ENCODE results near the gene P2RY6. TPM values are rescaled to one million over a fixed set of nuclear protein-coding genes. Genes with fewer than 3 reads are reported as not detected.

The P2RY6 gene
- total RNA-seq, 2 experiments from 2014 or later: not detected

DNA sequence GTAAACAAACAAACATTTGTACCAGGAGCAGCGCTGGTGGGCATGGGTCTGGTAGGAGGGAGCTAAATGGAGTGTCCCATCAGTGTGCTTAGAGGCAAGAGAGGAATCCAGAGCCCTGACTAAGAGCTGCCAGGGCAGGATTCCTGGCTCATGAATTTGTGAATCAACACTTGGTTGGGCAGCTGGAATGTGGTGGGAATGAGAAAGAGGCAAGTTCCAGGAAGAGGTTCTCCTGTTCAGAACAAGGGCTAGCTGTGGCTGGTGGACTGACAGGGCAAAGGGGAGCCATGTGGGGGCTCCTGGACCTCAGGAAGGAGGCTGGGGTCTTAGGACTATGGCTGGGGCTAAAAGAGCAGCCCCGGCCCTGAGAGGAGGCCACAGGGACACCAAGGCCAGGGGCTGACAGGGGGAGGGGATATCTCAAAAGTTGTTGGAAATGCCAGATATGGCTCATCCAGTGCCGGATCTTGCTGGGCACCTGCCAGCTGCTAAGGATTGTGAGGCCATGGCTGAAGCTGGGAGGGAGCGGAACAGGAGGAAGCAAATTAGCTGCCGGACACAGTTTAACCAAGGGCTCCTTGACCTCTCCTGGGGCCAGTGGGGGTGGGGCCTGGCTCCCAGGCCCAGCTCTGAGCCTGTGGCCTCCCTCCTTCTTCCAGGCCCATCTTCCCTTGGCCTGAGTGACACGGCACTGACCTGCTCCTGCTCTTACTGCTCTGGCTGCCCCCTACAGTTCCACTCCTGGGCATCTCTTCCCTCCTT lies 14.6 kb upstream of the P2RY6 start:
- no peak overlapping the region for H3K27ac Mint-ChIP-seq
- ChIA-PET CTCF (interaction anchor here (0.7 to 1.7 kb wide), 2 partner anchors 22 to 532 kb away, joined by 3 to 4 read pairs; no protein-coding TSS in a partner anchor), POLR2A (no interaction called here)
- no peaks in the 10 kb centered on the region for H3K4me1 Mint-ChIP-seq (ENCODE audit: low read depth)
- intact Hi-C loops (cut with micrococcal nuclease): no loop called here
- H3K36me3 Mint-ChIP-seq: no peaks in the 10 kb centered on the region
- H3K27me3 Mint-ChIP-seq: no peaks in the 10 kb centered on the region
- DNase-seq: no peak
- H3K9me3 Mint-ChIP-seq: no peaks in the 10 kb centered on the region
- no peak overlapping the region for H3K4me3 Mint-ChIP-seq

DNA sequence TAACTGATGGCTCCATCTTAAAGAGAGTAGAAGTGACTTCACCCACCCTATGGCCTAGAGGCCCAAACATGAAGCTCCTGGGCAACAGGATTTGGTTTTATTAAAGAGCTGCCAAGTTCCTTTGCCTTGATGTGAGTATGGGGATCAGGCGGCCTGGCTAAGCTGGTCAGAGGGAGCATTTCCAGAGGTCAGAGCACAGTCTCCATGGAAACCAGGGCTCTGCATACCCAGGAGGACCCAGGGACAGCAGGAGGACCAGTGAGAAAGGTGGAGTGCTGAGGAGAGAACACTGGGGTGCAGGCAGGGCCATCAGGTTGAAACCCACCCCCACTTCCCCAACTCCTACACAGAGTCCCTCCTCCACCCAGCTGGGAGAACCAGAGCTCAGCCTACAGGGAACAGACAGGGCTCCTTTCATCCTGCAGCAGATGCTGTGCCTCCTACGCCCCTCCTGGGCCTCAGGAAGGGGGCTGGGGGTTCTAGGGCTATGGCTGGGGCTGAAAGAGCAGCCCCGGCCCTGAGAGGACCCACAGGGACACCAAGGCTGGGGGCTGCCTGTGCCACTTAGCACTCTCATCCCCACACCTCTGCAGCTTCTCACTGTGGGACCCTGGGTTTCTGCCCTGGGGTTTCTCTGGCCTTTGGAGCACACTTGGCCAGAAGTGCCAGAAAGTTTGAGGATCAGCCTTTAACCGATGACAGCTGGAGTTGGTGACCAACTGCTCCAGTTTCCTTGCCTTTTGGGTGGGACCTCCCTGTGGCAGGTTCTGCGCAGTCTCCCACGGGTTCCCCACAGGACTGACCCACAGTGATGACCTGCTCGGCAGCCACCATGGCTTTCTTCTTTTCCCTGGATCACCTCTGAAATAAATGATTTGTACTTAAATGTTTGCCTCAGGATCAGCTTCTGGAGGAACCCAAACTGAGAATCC lies 13.8 kb upstream of the P2RY6 start:
- no peak overlapping the region for H3K27ac Mint-ChIP-seq
- no peaks in the 10 kb centered on the region for H3K9me3 Mint-ChIP-seq
- H3K4me1 Mint-ChIP-seq (ENCODE audit: low read depth): no peaks in the 10 kb centered on the region
- no peak overlapping the region for H3K4me3 Mint-ChIP-seq
- H3K27me3 Mint-ChIP-seq: peaks cover 3% of the 10 kb centered on the region
- ChIA-PET CTCF (interaction anchor here (0.7 kb wide), 1 partner anchor 533 kb away, joined by 3 read pairs; no protein-coding TSS in a partner anchor), POLR2A (no interaction called here)
- H3K36me3 Mint-ChIP-seq: no peaks in the 10 kb centered on the region
- intact Hi-C loops (cut with micrococcal nuclease): no loop called here
- DNase-seq: no peak

DNA sequence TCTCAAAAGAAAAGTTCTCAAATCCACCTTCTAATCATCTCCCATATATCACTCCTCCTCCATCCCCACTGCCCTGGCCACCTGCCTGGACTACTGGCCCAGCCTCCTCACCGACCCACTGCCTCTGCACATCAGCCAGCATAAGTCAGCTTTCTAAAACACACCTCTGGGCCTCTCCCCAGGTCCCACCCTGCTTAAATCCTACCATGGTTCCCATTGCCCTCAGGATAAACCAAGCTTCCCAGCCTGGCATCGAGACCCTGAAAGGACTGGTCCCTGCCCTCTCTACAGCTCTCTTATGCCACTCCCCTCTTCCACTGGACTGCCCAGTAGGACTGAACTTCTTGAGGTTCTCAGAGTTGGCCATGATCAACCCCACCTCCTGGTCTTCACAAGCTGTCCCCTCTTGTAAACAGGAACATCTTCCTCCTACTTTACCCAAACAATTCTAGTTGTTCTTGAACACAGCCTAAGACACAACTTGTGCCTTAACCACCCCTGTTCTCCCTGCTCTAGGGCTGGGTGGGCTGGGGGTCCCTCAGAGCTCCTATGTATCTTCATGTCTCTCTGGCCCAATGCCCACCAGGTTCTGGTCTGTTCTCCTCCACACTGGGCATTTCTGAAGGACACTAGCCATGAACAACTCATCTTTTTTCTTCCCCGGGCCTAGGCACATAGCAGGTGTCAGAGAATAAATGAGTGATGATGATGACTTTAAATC lies 12.6 kb upstream of the P2RY6 start:
- Mint-ChIP-seq H3K36me3 (no peaks in the 10 kb centered on the region), H3K4me1 (ENCODE audit: low read depth) (no peaks in the 10 kb centered on the region), H3K27me3 (peaks cover 5% of the 10 kb centered on the region), H3K4me3 (no peak overlapping the region), H3K27ac (no peak overlapping the region), H3K9me3 (no peaks in the 10 kb centered on the region)
- intact Hi-C loops (cut with micrococcal nuclease): no loop called here
- no peak for DNase-seq
- CTCF ChIA-PET: no interaction called here
- POLR2A ChIA-PET: no interaction called here

DNA sequence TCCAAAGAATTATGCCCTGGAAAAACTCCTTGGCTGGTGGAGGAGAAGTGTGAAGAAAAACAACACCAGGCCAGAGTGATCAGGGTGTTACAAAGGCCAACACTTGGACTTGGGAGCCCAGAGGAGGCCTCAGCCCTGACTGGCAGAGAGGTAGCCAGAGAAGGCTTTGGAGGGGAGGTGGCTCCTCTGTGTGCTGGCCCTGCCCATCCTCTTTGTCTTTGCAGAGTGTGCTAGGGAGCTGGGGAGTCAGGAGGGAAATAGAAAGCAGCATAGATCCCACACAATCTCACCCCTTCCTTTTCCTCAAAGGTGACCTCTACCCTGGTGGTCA lies 12.0 kb upstream of the P2RY6 start:
- H3K4me1 Mint-ChIP-seq (ENCODE audit: low read depth): no peaks in the 10 kb centered on the region
- H3K27me3 Mint-ChIP-seq: peaks cover 10% of the 10 kb centered on the region
- CTCF ChIA-PET: no interaction called here
- H3K36me3 Mint-ChIP-seq: no peaks in the 10 kb centered on the region
- POLR2A ChIA-PET: no interaction called here
- no peak for DNase-seq
- H3K9me3 Mint-ChIP-seq: no peaks in the 10 kb centered on the region
- no peak overlapping the region for H3K27ac Mint-ChIP-seq
- intact Hi-C loops (cut with micrococcal nuclease): no loop called here
- H3K4me3 Mint-ChIP-seq: no peak overlapping the region

DNA sequence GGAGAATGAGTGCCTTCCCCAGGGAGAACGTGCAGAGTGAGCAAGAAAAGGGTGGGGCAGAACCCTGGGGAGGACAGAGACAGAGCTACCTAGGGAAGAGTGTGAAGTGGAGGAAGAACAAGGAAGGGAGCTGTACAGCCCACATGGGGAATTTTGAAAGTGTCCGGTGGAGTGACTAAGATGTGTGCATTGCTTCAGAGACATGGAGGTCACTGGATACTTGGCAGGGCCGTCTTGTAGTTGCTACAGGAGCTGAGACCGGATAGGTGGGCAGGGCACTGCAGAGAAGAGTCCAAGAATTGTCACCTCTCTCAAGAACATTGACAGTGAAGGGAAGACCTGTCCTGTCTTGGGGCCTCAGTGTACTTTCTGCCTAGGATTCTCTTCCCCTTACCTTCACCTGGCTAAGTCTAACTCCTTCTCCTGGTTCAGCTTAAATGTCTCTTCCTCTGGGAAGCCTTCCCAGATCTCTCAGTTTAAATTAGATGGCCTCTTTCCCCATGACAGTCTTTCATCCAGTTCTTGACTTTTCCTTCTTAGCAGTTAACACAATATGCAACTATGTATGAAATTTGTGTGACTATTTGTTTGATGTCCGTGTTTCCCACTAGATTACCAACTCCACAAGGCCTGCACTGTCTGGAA lies 9.2 kb upstream of the P2RY6 start:
- POLR2A ChIA-PET: no interaction called here
- H3K27ac Mint-ChIP-seq: no peak overlapping the region
- intact Hi-C loops (cut with micrococcal nuclease): no loop called here

DNA sequence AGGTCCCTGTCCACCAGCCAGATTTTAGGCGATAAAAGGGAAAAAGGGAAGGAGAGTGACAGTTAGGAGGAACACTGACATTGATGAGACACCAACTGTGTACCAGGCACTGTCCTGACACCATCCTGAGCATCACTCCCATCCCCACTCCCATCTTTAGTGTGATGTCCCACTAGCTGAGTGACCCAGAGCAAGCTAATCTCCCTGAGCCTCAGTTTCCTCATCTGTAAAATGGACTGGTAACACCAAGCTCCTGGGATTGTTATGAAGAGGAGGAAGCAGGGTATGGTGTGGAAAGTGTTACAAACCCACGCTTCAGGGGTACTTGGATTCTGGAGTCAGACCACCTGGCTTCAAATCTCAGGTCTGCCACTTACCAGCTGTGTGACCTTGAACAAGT lies 8.5 kb upstream of the P2RY6 start:
- no peak for DNase-seq
- no peak overlapping the region for H3K27ac Mint-ChIP-seq
- intact Hi-C loops (cut with micrococcal nuclease): no loop called here
- H3K4me1 Mint-ChIP-seq (ENCODE audit: low read depth): no peaks in the 10 kb centered on the region
- no peaks in the 10 kb centered on the region for H3K9me3 Mint-ChIP-seq
- ChIA-PET POLR2A (no interaction called here), CTCF (interaction anchor here (0.8 kb wide), 1 partner anchor 34 kb away, joined by 3 read pairs; no protein-coding TSS in a partner anchor)
- peaks cover 13% of the 10 kb centered on the region for H3K27me3 Mint-ChIP-seq
- no peaks in the 10 kb centered on the region for H3K36me3 Mint-ChIP-seq
- no peak overlapping the region for H3K4me3 Mint-ChIP-seq

More for the DNA sequence above, 9.2 kb upstream of the P2RY6 start:
- Mint-ChIP-seq H3K9me3 (no peaks in the 10 kb centered on the region), H3K36me3 (no peaks in the 10 kb centered on the region), H3K27me3 (peaks cover 13% of the 10 kb centered on the region), H3K4me1 (ENCODE audit: low read depth) (no peaks in the 10 kb centered on the region), H3K4me3 (no peak overlapping the region)
- CTCF ChIA-PET: interaction anchor here (0.8 to 2.5 kb wide), 4 partner anchors 10 to 78 kb away, joined by 3 to 7 read pairs (median 4); no protein-coding TSS in a partner anchor
- no peak for DNase-seq

DNA sequence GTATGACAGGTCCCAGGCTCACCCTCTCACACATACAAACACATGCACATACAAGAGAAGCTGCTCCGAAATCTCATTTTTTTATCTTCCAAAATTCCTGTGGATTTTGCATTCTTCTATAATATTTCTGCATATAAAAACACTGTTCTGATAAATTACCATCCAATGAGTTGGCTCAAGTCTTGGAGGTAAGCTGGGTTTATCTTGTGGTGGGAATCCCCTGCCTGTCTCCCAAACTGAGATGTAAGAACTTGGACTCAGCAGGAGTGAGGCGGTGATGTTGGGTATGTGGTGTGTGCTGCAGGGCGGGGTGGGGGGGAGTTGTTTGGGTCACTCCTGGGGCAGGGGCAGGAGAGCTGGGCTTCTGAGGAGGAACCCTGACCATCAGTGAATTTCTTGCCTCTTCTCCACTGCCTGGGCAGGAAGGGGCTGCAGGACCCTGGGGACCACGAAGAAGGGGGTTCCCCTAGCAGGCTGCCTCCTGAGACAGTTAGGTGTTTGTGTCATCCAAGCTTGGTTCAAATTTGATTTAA lies 6.8 kb upstream of the P2RY6 start:
- intact Hi-C loops (cut with micrococcal nuclease): no loop called here
- ChIA-PET CTCF (interaction anchor here (0.7 to 0.9 kb wide), 2 partner anchors 27 to 394 kb away, joined by 3 to 4 read pairs; no protein-coding TSS in a partner anchor), POLR2A (no interaction called here)
- H3K36me3 Mint-ChIP-seq: no peaks in the 10 kb centered on the region
- H3K27ac Mint-ChIP-seq: no peak overlapping the region
- peaks cover 13% of the 10 kb centered on the region for H3K27me3 Mint-ChIP-seq
- no peaks in the 10 kb centered on the region for H3K4me1 Mint-ChIP-seq (ENCODE audit: low read depth)
- no peaks in the 10 kb centered on the region for H3K9me3 Mint-ChIP-seq
- no peak for DNase-seq
- H3K4me3 Mint-ChIP-seq: no peak overlapping the region

DNA sequence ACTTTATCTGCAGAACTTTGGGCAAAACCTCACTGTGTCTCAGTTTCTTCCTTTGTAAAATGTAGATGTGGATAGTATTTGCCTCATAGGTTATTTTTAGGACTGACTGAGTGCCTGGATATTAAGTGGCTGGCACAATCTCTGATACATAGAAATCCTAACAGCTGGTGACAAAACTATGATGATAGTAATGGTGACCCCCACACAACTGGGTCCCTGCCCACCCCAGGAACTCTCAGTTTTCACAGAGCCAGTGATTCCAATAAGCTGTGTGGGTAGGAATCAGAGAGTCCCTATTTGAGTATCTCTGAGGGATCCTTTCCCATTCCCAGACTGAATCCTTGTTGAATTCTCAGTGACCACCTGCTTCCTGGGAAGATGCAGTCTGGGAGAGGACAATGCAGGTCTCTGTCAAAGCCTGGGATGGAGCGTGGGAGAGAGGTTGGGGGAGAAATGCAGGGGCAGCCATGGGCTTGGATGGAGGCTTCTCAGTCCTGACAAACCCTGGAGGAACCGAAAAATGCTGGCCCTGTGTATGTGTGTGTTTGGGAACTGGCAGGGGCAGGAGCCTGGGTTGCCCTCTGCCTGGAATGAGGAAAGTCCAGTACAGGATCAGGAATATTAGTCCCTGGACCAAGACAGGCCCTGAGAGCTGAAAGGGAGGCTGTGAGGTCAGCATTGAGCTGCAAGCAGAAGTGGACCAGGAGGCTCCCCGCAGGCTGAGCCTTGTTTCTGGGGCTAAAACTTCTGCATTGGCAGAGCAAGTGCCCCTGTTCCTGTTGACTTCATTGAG lies 6.1 kb upstream of the P2RY6 start:
- Mint-ChIP-seq H3K4me1 (ENCODE audit: low read depth) (no peaks in the 10 kb centered on the region), H3K36me3 (no peaks in the 10 kb centered on the region)
- CTCF ChIA-PET: interaction anchor here (0.7 kb wide), 1 partner anchor 394 kb away, joined by 3 read pairs; no protein-coding TSS in a partner anchor

DNA sequence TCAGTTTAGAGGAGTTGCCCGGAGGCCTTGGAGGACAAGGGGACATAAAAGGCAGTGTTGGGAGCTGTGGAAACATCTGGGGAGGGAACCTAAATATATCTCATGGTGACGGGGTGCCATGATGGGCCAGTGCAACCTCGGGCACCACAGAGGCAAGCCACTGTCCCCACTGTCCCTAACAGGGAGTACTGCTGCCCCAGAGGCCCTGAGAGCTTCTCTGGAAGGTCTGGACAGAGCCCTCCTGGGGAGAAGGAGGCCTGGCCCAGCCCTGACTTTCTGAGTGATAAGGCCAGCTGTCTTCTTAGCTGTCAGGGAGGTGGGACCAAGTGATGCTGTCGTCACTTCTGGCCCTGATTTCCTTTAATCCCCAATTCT lies 5.5 kb upstream of the P2RY6 start:
- POLR2A ChIA-PET: no interaction called here
- CTCF ChIA-PET: no interaction called here
- intact Hi-C loops (cut with micrococcal nuclease): no loop called here
- Mint-ChIP-seq H3K4me3 (no peak overlapping the region), H3K9me3 (no peaks in the 10 kb centered on the region), H3K27ac (no peak overlapping the region), H3K36me3 (no peaks in the 10 kb centered on the region), H3K27me3 (peaks cover 13% of the 10 kb centered on the region), H3K4me1 (ENCODE audit: low read depth) (no peaks in the 10 kb centered on the region)
- DNase-seq: no peak

More for the DNA sequence above, 6.1 kb upstream of the P2RY6 start:
- intact Hi-C loops (cut with micrococcal nuclease): no loop called here
- POLR2A ChIA-PET: no interaction called here
- Mint-ChIP-seq H3K27me3 (peaks cover 13% of the 10 kb centered on the region), H3K27ac (no peak overlapping the region), H3K9me3 (no peaks in the 10 kb centered on the region), H3K4me3 (no peak overlapping the region)
- no peak for DNase-seq

DNA sequence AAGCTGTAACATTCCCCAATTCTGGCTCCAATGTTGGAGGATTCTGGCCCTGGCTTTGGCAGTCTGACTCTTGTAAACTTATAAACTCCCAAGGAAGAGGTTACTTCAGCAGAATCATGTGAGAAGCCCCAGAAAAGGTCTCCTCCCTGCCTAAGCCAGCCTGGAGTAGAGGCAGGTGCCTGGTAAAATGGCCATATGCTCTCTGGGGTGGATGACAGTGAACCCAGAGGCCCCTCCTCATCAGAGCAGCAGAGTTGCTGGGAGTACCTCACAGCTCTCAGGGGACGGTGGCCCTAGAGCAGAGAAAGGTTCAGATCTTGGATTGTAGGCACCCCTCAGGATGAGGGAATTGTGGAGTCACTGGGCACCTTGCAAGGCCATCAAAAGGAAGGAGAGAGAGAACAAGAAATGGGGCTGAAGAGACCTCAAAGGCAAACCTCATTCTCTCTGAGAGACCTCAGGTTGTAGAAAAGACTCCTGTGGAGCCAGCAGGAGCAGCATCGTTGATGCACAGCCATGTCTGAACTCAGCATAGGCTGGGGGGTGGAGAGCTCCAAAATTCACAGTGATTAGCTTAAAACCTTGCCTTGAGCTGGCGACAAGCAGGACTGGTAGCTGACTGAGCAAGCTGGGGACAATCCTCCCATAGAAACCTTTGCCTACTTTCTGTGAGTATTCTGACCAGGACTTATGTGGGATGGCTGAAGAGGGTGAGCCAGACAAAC lies 4.9 kb upstream of the P2RY6 start:
- Mint-ChIP-seq H3K9me3 (no peaks in the 10 kb centered on the region), H3K36me3 (no peaks in the 10 kb centered on the region), H3K4me3 (no peak overlapping the region), H3K4me1 (ENCODE audit: low read depth) (no peaks in the 10 kb centered on the region), H3K27me3 (peaks cover 13% of the 10 kb centered on the region), H3K27ac (no peak overlapping the region)
- ChIA-PET CTCF (interaction anchor here (0.6 to 1.1 kb wide), 2 partner anchors 68 to 497 kb away, joined by 3 read pairs; no protein-coding TSS in a partner anchor), POLR2A (no interaction called here)
- intact Hi-C loops (cut with micrococcal nuclease): no loop called here
- no peak for DNase-seq

Measured in activated CD4-positive, alpha-beta memory T cell treated with anti-CD3 and anti-CD28 coated beads for 36 hours (primary cell).